DND-41 (cell line): ENCODE data around the gene DYNLT1.

Experiments used
- CTCF ChIP-seq: IDR thresholded peaks from 2 replicates; pipeline ENCODE4 v1.5.1; 2012; ENCODE audit warnings: borderline replicate concordance, low read length, moderate library complexity, mild to moderate bottlenecking; ENCODE audit not compliant: poor library complexity, severe bottlenecking; ENCODE audit errors: extremely low read depth
- EZH2 ChIP-seq: IDR thresholded peaks from 3 replicates; pipeline ENCODE4 v1.6.1; 2012; ENCODE audit warnings: borderline replicate concordance, low read depth, mild to moderate bottlenecking, moderate library complexity, low read length, inconsistent platforms; ENCODE audit not compliant: severe bottlenecking

- no peak for TF ChIP-seq CTCF
- no peak for TF ChIP-seq EZH2
These were observed 35.5 kb upstream of the DYNLT1 start for GRCh38 chr6:158680015-158680414.
